Vagina (tissue), 2 donors: ENCODE data around the gene DMRTC2.

Experiments
- POLR2A ChIP-seq, 2 donors: fragments of 450-650 bp; IDR thresholded peaks; one replicate each; pipeline ENCODE4 v1.6.1; 2017; ENCODE audit warnings: antibody characterized with exemption in 2 of 2, mild to moderate bottlenecking in 2 of 2, moderate library complexity in 2 of 2
- POLR2AphosphoS5 ChIP-seq, 2 donors: sonication (generic); formaldehyde crosslinking; IDR thresholded peaks; one replicate each; pipeline ENCODE4 v1.9.0; 2017; ENCODE audit warnings: antibody characterized with exemption in 2 of 2, mild to moderate bottlenecking in 2 of 2, low read depth in 1 of 2; ENCODE audit not compliant: insufficient read depth in 1 of 2
- TF ChIP-seq, protein P1 (sequence below), 3 experiments: fragments of 450-650 bp in 2 of 3; fragments of 200-600 bp in 1 of 3; sonication (generic) in 1 of 3; IDR thresholded peaks; one replicate each; pipeline ENCODE4 v1.5.1; 2017 to 2019; ENCODE audit warnings: antibody characterized with exemption in 3 of 3, mild to moderate bottlenecking in 2 of 3, moderate library complexity in 2 of 3

DNA sequence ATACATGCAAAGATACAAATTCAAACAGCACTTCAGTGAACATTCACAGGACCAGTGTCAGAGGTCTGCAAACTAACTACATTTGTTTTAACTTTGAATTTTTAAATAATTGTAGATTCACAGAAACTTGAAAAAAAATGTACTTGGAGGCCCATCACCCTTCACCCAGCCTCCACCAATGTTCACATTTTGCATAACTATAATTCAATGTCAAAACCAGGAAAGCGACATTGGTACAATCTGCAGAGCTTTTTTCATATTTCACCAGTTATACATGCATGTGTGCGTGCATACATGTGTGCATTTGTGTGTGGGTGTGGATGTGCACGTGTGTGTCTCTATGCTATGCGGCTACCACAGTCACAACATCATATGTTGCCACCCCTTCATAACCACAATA is 29.5 kb upstream of the DMRTC2 start:
- TF ChIP-seq, protein P1, sequence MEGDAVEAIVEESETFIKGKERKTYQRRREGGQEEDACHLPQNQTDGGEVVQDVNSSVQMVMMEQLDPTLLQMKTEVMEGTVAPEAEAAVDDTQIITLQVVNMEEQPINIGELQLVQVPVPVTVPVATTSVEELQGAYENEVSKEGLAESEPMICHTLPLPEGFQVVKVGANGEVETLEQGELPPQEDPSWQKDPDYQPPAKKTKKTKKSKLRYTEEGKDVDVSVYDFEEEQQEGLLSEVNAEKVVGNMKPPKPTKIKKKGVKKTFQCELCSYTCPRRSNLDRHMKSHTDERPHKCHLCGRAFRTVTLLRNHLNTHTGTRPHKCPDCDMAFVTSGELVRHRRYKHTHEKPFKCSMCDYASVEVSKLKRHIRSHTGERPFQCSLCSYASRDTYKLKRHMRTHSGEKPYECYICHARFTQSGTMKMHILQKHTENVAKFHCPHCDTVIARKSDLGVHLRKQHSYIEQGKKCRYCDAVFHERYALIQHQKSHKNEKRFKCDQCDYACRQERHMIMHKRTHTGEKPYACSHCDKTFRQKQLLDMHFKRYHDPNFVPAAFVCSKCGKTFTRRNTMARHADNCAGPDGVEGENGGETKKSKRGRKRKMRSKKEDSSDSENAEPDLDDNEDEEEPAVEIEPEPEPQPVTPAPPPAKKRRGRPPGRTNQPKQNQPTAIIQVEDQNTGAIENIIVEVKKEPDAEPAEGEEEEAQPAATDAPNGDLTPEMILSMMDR (IDR thresholded peaks at IDR 0.05), result no peak
- no peak for TF ChIP-seq POLR2A (IDR thresholded peaks at IDR 0.05)
- TF ChIP-seq POLR2AphosphoS5 (IDR thresholded peaks at IDR 0.05; ENCODE audit: insufficient read depth in 1 of 2, low read depth in 1 of 2), result no peak
